ENCODE measurements around the gene KRT73. TPM values are rescaled to one million over a fixed set of nuclear protein-coding genes. Genes with fewer than 3 reads are reported as not detected.

The KRT73 gene
- total and polyA plus RNA-seq, 2 donors (not counting 3 experiments of a cell fraction or from before 2014, with no cell fraction given): not detected

DNA sequence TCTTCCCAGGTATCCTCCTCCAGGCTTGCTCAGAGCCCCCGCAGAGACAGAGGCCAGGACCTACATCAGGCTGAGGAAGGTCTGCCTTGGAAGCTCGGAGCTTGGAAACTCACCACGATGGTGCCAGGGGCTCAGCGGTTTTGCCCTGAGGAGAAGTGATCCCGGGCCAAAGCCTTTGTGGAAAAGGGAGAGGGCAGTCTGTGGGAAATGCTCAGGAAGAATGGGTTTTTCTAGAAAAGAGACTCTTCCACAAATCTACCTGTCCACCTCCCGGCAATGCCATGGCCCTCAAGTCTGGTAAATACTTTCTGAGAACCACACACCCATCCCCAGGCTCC lies 25.7 kb upstream of the KRT73 start:
- intact Hi-C loops (cut with micrococcal nuclease) (no loop called here), dilution Hi-C loops (cut with MboI; ENCODE audit: extremely low pct_ligation_motif_present, low sequenced_read_pairs) (no loop called here)
- Histone ChIP-seq H3K4me1 (ENCODE audit: control insufficient read depth, extremely low read depth, insufficient read depth, low read length) (no peaks in the 10 kb centered on the region), H3K4me2 (ENCODE audit: insufficient read depth, low read length) (no peak overlapping the region), H2AFZ (ENCODE audit: low read depth, low read length) (no peak overlapping the region), H3K4me3 (replicated peaks in 1 of 3; ENCODE audit: insufficient read depth in 1 of 3, low read depth in 1 of 3, low read length in 3 of 3) (no peak overlapping the region), H3K9ac (replicated peaks; ENCODE audit: extremely low read depth, insufficient read depth, low read length) (no peak overlapping the region), H4K20me1 (replicated peaks; ENCODE audit: control insufficient read depth, extremely low read depth, insufficient read depth, low read length) (no peaks in the 10 kb centered on the region), H3K36me3 (ENCODE audit: control insufficient read depth in 2 of 2, extremely low read depth in 1 of 2, insufficient read depth in 2 of 2, low read length in 2 of 2) (no peaks in the 10 kb centered on the region), H3K9me3 (replicated peaks; ENCODE audit: control insufficient read depth, insufficient read depth, low read length) (no peaks in the 10 kb centered on the region), H3K27me3 (ENCODE audit: control insufficient read depth in 2 of 2, insufficient read depth in 2 of 2, low read length in 2 of 2) (peaks cover 6 to 15% of the 10 kb centered on the region in 2 experiments), H3K9me1 (replicated peaks; ENCODE audit: control insufficient read depth, extremely low read depth, insufficient read depth, low read length) (no peaks in the 10 kb centered on the region), H3K27ac (ENCODE audit: insufficient read depth, low read depth, low read length) (no peak overlapping the region), H3K79me2 (ENCODE audit: control insufficient read depth, insufficient read depth, low read length) (no peaks in the 10 kb centered on the region)
- no peak for FAIRE-seq
- ChIA-PET CTCF (no interaction called here), POLR2A (no interaction called here)
- TF ChIP-seq GATA2 (IDR thresholded peaks at IDR 0.05; ENCODE audit: insufficient read depth, insufficient read length, low read depth, low read length) (no peak), FOS (IDR thresholded peaks at IDR 0.05; ENCODE audit: borderline replicate concordance, insufficient read depth, low read length) (no peak), POLR2AphosphoS5 (IDR thresholded peaks at IDR 0.05; ENCODE audit: insufficient read depth, low read depth, low read length) (no peak), JUN (IDR thresholded peaks at IDR 0.05; ENCODE audit: borderline replicate concordance, insufficient read depth, insufficient read length, low read depth) (no peak), MYC (IDR thresholded peaks at IDR 0.05; ENCODE audit: low read depth, low read length) (no peak), EZH2 (IDR thresholded peaks at IDR 0.05; ENCODE audit: borderline replicate concordance, low read depth, low read length, severe bottlenecking) (no peak), POLR2A (IDR thresholded peaks at IDR 0.05; ENCODE audit: low read depth, low read length) (no peak)
- TF ChIP-seq, protein P1, sequence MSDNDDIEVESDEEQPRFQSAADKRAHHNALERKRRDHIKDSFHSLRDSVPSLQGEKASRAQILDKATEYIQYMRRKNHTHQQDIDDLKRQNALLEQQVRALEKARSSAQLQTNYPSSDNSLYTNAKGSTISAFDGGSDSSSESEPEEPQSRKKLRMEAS (IDR thresholded peaks at IDR 0.05; ENCODE audit: insufficient read depth, insufficient read length): no peak
- TF ChIP-seq, protein P2, sequence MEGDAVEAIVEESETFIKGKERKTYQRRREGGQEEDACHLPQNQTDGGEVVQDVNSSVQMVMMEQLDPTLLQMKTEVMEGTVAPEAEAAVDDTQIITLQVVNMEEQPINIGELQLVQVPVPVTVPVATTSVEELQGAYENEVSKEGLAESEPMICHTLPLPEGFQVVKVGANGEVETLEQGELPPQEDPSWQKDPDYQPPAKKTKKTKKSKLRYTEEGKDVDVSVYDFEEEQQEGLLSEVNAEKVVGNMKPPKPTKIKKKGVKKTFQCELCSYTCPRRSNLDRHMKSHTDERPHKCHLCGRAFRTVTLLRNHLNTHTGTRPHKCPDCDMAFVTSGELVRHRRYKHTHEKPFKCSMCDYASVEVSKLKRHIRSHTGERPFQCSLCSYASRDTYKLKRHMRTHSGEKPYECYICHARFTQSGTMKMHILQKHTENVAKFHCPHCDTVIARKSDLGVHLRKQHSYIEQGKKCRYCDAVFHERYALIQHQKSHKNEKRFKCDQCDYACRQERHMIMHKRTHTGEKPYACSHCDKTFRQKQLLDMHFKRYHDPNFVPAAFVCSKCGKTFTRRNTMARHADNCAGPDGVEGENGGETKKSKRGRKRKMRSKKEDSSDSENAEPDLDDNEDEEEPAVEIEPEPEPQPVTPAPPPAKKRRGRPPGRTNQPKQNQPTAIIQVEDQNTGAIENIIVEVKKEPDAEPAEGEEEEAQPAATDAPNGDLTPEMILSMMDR (IDR thresholded peaks at IDR 0.05; ENCODE audit: extremely low read depth in 1 of 2, insufficient read depth in 1 of 2, low read depth in 1 of 2, low read length in 2 of 2): no peak
- no peak for DNase-seq (ENCODE audit: low read depth, low spot score)
- no TSS peak for BruUV-seq (replicated peaks)
